Smooth muscle cell of trachea (primary cell): Measurements from ENCODE around the gene DHX8. TPM values are rescaled to one million over a fixed set of nuclear protein-coding genes. Genes with fewer than 3 reads are reported as not detected.

Experiments
- total RNA-seq: library from RNA; depleted of rRNA; stranded (reverse); fragments of >200 nt; gene quantifications from 2 replicates; pipeline ENCODE4 v1.2.1, GENCODE V29; 2014

DHX8 gene
- 40.5 and 47.6 TPM in 2 replicates for total RNA-seq

GRCh38 chr17:43483674-43484551 lies at the start of gene DHX8:
Gene DHX8 (plus strand): TSS chr17:43483975. CDS start chr17:43484038, 63 bp downstream.

DNA sequence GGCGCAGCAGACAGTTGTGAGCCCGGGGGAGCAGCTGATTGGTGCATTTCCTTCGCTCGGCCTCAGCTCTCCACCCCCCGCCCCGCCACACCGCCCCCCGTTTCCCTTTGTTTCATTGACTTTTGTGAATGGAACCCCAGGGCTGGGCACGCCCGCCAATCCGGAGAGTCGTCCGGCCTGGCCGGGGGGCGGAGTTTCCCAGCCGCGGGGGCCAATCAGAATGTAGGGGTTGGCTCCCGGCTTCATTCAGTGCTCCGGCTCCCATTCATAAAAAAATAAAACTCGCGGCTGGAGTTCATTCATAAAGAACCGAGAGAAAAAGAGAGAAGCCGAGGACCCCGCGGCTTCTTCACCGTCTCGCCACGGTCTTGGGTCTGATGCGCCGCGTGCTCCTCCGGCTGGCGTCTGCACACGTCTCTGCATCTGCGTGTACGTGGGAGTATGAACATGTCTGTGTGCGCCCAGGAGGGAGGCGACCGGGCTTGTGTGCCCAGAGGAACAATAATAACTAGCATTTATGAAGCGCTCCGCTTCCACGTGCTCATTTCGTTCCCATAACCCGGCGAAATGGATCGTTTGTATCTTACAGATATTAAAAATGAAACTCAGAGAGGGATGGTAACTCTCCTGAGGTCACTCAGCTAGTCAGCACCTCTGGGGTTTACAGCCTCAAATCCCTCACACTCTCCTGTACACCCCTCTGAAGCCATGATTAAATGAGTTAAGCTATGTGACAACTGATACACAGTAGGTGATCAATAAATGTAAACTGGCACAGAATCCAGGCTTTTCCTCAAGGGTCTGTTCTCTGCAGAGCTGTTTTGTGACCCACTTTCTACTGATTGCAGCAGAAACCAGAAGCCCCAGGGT lies 62.8 kb downstream of the DHX8 start, which contains the start of gene ETV4:
Gene ETV4 (minus strand): TSS at position 22 of the 870 bp plus-strand sequence. CDS start 723 bp downstream, outside the sequence.

Other genes starting within 250 kb of the DHX8 start
- not detected in 2 replicates for gene RNU2-1, start 250.0 kb upstream of the DHX8 start, total RNA-seq
- 19.6 and 27.0 TPM in 2 replicates for gene ARL4D, start 85.0 kb upstream of the DHX8 start, total RNA-seq
- 1.2 and 1.5 TPM in 2 replicates for gene ETV4, start 62.4 kb downstream of the DHX8 start, total RNA-seq
- not detected in 2 replicates for gene MEOX1, start 177.9 kb downstream of the DHX8 start, total RNA-seq